CD14-positive monocyte (primary cell): Measurements from ENCODE around the gene SLC27A4. TPM values are rescaled to one million over a fixed set of nuclear protein-coding genes. Genes with fewer than 3 reads are reported as not detected.
A peak's percentile ranks its signal among the peaks of the same experiment; 100 is the strongest.

Experiments
- DNase-seq, 3 donors: peaks; one replicate each; pipeline ENCODE4 v3.0.0-alpha.2; 2011 to 2022
- H2AFZ ChIP-seq: 2 replicates; pipeline ENCODE4 v1.6.0; 2012; ENCODE audit warnings: mild to moderate bottlenecking, low read depth, low read length, inconsistent platforms; ENCODE audit not compliant: insufficient read depth, poor library complexity, severe bottlenecking
- H3K27ac ChIP-seq, 2 donors: 1 replicate in 1 of 2; 2 replicates in 1 of 2; pipeline ENCODE4 v1.5.1; 2012 to 2013; ENCODE audit warnings: low read length in 2 of 2, control low read depth in 1 of 2, inconsistent platforms in 1 of 2, low read depth in 1 of 2, mild to moderate bottlenecking in 1 of 2
- H3K27me3 ChIP-seq, 2 donors: one replicate each; pipeline versions ENCODE4 v1.6.0 to v1.6.1; 2011 to 2013; ENCODE audit warnings: low read length in 2 of 2; ENCODE audit not compliant: control insufficient read depth in 2 of 2, insufficient read depth in 2 of 2
- H3K36me3 ChIP-seq, 2 donors: replicated peaks in 1 of 2; 1 replicate in 1 of 2; 2 replicates in 1 of 2; pipeline versions ENCODE4 v1.5.1 to v1.6.1; 2012 to 2013; ENCODE audit warnings: low read length in 2 of 2, control low read depth in 1 of 2, inconsistent platforms in 1 of 2, mild to moderate bottlenecking in 1 of 2; ENCODE audit not compliant: insufficient read depth in 2 of 2, control insufficient read depth in 1 of 2
- H3K4me1 ChIP-seq, 2 donors: 1 replicate in 1 of 2; 2 replicates in 1 of 2; pipeline versions ENCODE4 v1.5.1 to v1.6.1; 2012 to 2013; ENCODE audit warnings: low read length in 2 of 2, control low read depth in 1 of 2, inconsistent platforms in 1 of 2, mild to moderate bottlenecking in 1 of 2, moderate library complexity in 1 of 2; ENCODE audit not compliant: insufficient read depth in 2 of 2, control insufficient read depth in 1 of 2
- H3K4me2 ChIP-seq: replicated peaks from 2 replicates; pipeline ENCODE3; 2012; ENCODE audit warnings: low read length, moderate library complexity, mild to moderate bottlenecking; ENCODE audit not compliant: poor library complexity, severe bottlenecking; ENCODE audit errors: extremely low read depth
- H3K4me3 ChIP-seq, 3 experiments: fragments of 200-600 bp in 1 of 3; sonication (generic) in 1 of 3; replicated peaks in 1 of 3; 1 replicate in 2 of 3; 2 replicates in 1 of 3; pipeline ENCODE4 v1.5.1; 2011 to 2013; ENCODE audit warnings: low read length in 3 of 3, mild to moderate bottlenecking in 3 of 3, control low read depth in 2 of 3, low read depth in 2 of 3, inconsistent platforms in 1 of 3, moderate library complexity in 1 of 3
- H3K79me2 ChIP-seq: 2 replicates; pipeline ENCODE4 v1.6.0; 2012; ENCODE audit warnings: mild to moderate bottlenecking, control low read depth, inconsistent platforms, low read length, moderate library complexity; ENCODE audit not compliant: insufficient read depth
- H3K9ac ChIP-seq: 2 replicates; pipeline ENCODE4 v1.6.0; 2017; ENCODE audit warnings: low read length, mild to moderate bottlenecking; ENCODE audit not compliant: insufficient read depth, poor library complexity, severe bottlenecking
- H3K9me3 ChIP-seq, 2 donors: replicated peaks in 1 of 2; 1 replicate in 1 of 2; 2 replicates in 1 of 2; pipeline versions ENCODE4 v1.5.1 to v1.6.1; 2012 to 2013; ENCODE audit warnings: low read length in 2 of 2, control low read depth in 1 of 2; ENCODE audit not compliant: control insufficient read depth in 1 of 2, insufficient read depth in 1 of 2
- H4K20me1 ChIP-seq: 2 replicates; pipeline ENCODE4 v1.6.0; 2012; ENCODE audit warnings: mild to moderate bottlenecking, low read length, control low read depth, moderate library complexity; ENCODE audit not compliant: insufficient read depth
- H3K27ac Mint-ChIP-seq, 7 donors: one replicate each; pipeline ENCODE4 v1.8.0; 2020; ENCODE audit warnings: mild to moderate bottlenecking in 7 of 7, mixed read lengths in 7 of 7, moderate library complexity in 6 of 7, inconsistent platforms in 2 of 7
- H3K27me3 Mint-ChIP-seq, 3 donors: one replicate each; pipeline ENCODE4 v1.8.0; 2021 to 2022; ENCODE audit warnings: low read depth in 3 of 3, mild to moderate bottlenecking in 3 of 3, mixed read lengths in 3 of 3, moderate library complexity in 3 of 3, inconsistent platforms in 1 of 3
- H3K36me3 Mint-ChIP-seq, 2 donors: one replicate each; pipeline ENCODE4 v1.8.0; 2020; ENCODE audit warnings: mixed read lengths in 2 of 2, inconsistent platforms in 1 of 2, mild to moderate bottlenecking in 1 of 2
- H3K4me1 Mint-ChIP-seq: one replicate; pipeline ENCODE4 v1.8.0; 2020; ENCODE audit warnings: mild to moderate bottlenecking, mixed read lengths
- H3K4me3 Mint-ChIP-seq, 2 donors: one replicate each; pipeline ENCODE4 v1.8.0; 2020; ENCODE audit warnings: mild to moderate bottlenecking in 2 of 2, mixed read lengths in 2 of 2, moderate library complexity in 1 of 2
- H3K9me3 Mint-ChIP-seq, 7 donors: one replicate each; pipeline ENCODE4 v1.8.0; 2020 to 2022; ENCODE audit warnings: mixed read lengths in 7 of 7, mild to moderate bottlenecking in 6 of 7, moderate library complexity in 6 of 7, inconsistent platforms in 2 of 7
- CTCF ChIP-seq: fragments of 200-600 bp; IDR thresholded peaks from one replicate; pipeline ENCODE4 v1.8.0; 2022; ENCODE audit warnings: antibody characterized with exemption, mild to moderate bottlenecking
- WGBS: methylation state at CpG from one replicate; pipeline ENCODE4 v1.1.5; 2013; ENCODE audit warnings: missing lambda C conversion rate; ENCODE audit not compliant: insufficient coverage; 5-methylcytosine and 5-hydroxymethylcytosine counted together
- intact Hi-C, 2 donors: fragments of 100-400 bp; cut with micrococcal nuclease; formaldehyde crosslinking; loops; one replicate each; pipeline versions ENCODE4 v1.15.0 to v1.15.1; 2023
- polyA plus RNA-seq, 3 donors: library from polyadenylated mRNA; depleted of rRNA in 1 of 3; unstranded in 2 of 3; stranded (reverse) in 1 of 3; fragments of 300-500 nt in 2 of 3; fragments of >200 nt in 1 of 3; fragmentation: Illumina TruSeq in 2 of 3; gene quantifications; 1 replicate in 2 of 3; 2 replicates in 1 of 3; pipeline ENCODE4 v1.2.3, GENCODE V29; 2012 to 2021

Gene SLC27A4
- polyA plus RNA-seq, 3 donors = 6.8 to 8.9 (median 6.8) TPM

- Histone ChIP-seq H3K9ac (peak overlapping the region; percentile 65), H3K27me3 (no peaks in the 10 kb centered on the region), H3K27ac (no peak overlapping the region), H4K20me1 (no peaks in the 10 kb centered on the region), H3K4me2 (peak overlapping the region; percentile 76), H3K4me1 (peaks cover 26 to 31% of the 10 kb centered on the region in 2 donors), H3K36me3 (no peaks in the 10 kb centered on the region), H3K4me3 (peak overlapping the region in 1 of 3 experiments; percentile 73), H2AFZ (peak overlapping the region; percentile 95), H3K79me2 (no peaks in the 10 kb centered on the region), H3K9me3 (no peaks in the 10 kb centered on the region)
- Mint-ChIP-seq H3K36me3 (no peaks in the 10 kb centered on the region), H3K4me1 (peaks cover 27% of the 10 kb centered on the region), H3K9me3 (no peaks in the 10 kb centered on the region), H3K27ac (peak overlapping the region in 1 of 7 donors; percentile 37), H3K4me3 (peak overlapping the region in 1 of 2 donors; percentile 83), H3K27me3 (peaks cover 0 to 9% (median 5%) of the 10 kb centered on the region in 3 donors)
- intact Hi-C loops = no loop called here
- TF ChIP-seq CTCF = no peak
- WGBS = 100% methylated on average over 1 of the region's 4 CpGs
- DNase-seq = no peak
Observed at GRCh38 chr9:128365525-128365924, 25.2 kb downstream of the SLC27A4 start.

- Mint-ChIP-seq H3K27ac (no peak overlapping the region), H3K4me3 (no peak overlapping the region), H3K27me3 (peaks cover 0 to 4% (median 4%) of the 10 kb centered on the region in 3 donors), H3K4me1 (peaks cover 41% of the 10 kb centered on the region), H3K36me3 (peaks cover 10 to 13% of the 10 kb centered on the region in 2 donors), H3K9me3 (no peaks in the 10 kb centered on the region)
- peaks cover 2% of the 10 kb centered on the region for H4K20me1 ChIP-seq
- H3K4me1 ChIP-seq = peaks cover 31 to 36% of the 10 kb centered on the region in 2 donors
- H3K27ac ChIP-seq = no peak overlapping the region
- H3K27me3 ChIP-seq = no peaks in the 10 kb centered on the region
- intact Hi-C loops = no loop called here
- H3K4me2 ChIP-seq = no peak overlapping the region
- TF ChIP-seq CTCF = no peak
- WGBS = 100% methylated on average over 7 of the region's 9 CpGs
- no peak for DNase-seq
- H3K9me3 ChIP-seq = no peaks in the 10 kb centered on the region
- H3K9ac ChIP-seq = no peak overlapping the region
- H3K79me2 ChIP-seq = peaks cover 29% of the 10 kb centered on the region
- H3K36me3 ChIP-seq = peaks cover 2 to 9% of the 10 kb centered on the region in 2 donors
- H3K4me3 ChIP-seq = no peak overlapping the region
- H2AFZ ChIP-seq = no peak overlapping the region
Observed at GRCh38 chr9:128369024-128369706, 28.8 kb downstream of the SLC27A4 start.
